ENCODE results near the gene SMAD3.

GRCh38 chr15:67022587-67023105 lies 42.8 kb upstream of the SMAD3 start:
- TF ChIP-seq MAX (IDR thresholded peaks at IDR 0.05): no peak
- TF ChIP-seq JUND (IDR thresholded peaks at IDR 0.05): no peak
- no peak for TF ChIP-seq TAF1 (conservative IDR thresholded peaks at IDR 0.05)
- no peak for TF ChIP-seq CTCF (IDR thresholded peaks at IDR 0.05; ENCODE audit: low read depth, low read length, missing input control)
- no peak for TF ChIP-seq RAD21 (IDR thresholded peaks at IDR 0.05)
- no peak for TF ChIP-seq ATF3 (IDR thresholded peaks at IDR 0.05)
- no peak for TF ChIP-seq FOXA1 (IDR thresholded peaks at IDR 0.05)
- TF ChIP-seq YY1 (IDR thresholded peaks at IDR 0.05): no peak
- no peak for TF ChIP-seq SP1 (IDR thresholded peaks at IDR 0.05)
- no peak for TF ChIP-seq ZBTB33 (IDR thresholded peaks at IDR 0.05)
- no peak for TF ChIP-seq HNF4G (IDR thresholded peaks at IDR 0.05)

All from liver (tissue), 3 donors.